GM21390 (cell line): Measurements from ENCODE around the gene CCL11.

Experiments used
- ATAC-seq: cut with Tn5 transposase; IDR thresholded peaks from one replicate; pipeline ENCODE4 v1.9.1; 2021; ENCODE audit not compliant: unreplicated experiment

CCL11 gene

DNA sequence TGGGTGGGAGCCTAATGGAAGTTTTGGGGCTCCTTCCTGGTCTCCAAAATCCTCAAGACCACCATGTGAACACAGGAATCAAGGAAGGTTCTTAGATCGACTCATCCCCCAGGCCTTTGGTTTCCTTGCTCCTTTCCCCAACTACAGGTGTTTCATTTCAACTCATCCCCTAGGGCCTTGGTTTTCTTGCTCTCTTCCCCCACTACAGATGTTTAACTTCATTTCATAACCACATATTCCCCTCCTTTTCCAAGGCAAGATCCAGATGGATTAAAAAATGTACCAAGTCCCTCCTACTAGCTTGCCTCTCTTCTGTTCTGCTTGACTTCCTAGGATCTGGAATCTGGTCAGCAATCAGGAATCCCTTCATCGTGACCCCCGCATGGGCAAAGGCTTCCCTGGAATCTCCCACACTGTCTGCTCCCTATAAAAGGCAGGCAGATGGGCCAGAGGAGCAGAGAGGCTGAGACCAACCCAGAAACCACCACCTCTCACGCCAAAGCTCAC lies at the start of gene CCL11:
Gene CCL11 (plus strand): TSS at position 457 of the 507 bp plus-strand sequence. CDS start 67 bp downstream, outside the sequence.
- ATAC-seq, result no peak

DNA sequence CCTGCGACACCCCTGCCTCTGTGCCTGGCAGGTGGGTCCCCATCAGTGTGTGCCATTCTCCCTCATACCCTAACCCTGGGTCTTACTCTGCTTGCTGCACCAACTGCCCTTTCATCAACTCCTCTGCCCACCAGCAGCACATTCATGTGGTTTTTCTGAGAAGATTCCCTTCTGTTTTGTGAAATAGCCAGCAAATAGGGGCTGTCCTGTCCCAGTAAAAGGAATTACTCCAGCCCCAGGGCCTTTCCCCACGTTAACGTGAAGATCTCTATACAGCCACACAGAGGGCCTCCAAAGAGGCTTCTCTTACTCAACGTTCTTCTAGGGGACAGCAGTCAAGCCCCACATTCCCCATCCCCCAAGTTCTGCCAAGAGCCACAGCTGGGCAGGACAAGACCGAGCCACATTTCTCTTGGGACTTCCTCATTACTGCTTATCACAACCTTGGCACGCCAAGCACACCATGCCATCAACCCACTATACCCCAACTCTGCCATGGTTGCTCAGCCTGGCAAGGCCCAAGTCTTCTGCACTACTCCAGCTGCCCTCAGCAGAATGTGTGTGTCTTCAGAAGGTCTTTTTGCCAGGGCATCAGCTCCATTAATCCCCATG lies 49.2 kb upstream of the CCL11 start:
- no peak for ATAC-seq

DNA sequence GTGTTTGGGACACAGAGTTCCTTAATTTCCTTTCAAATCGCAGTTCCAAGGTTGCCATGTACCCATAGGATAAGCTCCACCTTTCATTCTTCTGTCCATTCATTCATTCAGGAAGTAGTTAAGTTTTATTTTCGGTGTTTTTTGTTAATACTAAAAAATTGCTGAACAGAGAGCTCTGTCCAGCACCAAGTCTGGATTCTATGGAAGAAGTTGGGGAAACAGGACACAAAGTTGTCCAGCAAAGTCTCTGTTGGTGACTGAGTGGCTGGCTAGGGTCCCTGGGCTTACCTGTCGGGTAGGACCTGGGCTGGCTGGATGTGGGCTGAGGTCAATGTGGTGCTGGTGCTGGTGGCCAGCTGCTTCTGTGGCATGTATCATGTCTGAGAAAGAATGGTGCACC lies 48.1 kb upstream of the CCL11 start:
- ATAC-seq, result no peak

DNA sequence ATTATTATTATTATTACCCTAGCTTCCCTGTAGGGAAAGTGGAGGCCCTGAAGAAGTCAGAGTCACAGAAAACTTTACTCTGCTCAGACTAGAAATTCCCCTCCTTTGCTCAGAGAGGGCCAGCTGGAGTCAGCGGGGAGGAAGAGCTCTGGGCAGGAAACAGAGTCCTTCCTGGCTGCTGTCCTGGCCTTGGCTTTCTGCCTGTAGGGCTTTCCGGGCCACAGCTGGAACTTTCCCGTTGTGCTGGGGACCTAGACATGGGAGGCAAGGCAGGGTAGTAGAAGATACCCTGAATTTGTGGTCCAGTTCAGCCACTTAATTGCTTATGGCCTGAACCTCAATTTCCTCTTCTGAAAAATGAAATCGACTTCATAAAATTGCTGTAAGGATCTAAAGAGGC lies 44.5 kb upstream of the CCL11 start:
- ATAC-seq, result no peak

DNA sequence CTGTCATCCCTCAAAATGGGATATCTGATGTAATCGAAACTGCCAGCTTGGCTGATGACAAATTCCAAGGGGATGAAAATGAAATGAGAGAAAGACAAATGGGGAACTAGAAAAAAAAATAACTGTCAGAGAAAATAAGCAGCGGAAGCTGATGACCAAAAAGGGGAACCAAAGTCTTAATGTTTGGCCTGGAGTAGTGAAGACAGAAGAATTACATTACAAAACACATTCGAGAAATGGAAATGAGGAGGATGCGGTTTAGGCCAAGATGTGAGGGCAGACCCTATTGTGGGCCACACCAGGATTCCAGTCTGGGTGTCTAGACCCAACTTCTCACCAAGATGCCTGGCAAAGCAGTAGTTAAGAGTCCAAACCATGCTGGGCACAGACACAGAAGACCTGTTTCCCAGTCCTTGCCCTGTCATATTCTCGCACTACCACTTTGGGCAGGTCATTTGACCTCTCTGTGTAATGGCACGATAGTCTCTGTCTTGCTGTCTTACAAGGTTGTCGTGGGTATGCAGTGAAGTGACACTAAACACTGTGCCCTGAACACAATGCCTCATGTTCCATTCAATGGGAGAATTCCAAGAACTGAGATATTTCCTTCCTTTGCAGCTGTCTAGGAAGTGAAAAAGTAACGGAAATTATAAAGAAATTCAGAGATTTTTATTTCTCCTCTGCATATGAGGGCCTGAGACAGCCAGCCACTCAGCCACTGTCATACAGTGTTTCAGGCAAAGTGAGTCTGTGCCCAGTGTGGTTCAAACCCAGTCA lies 42.8 kb upstream of the CCL11 start:
- no peak for ATAC-seq

DNA sequence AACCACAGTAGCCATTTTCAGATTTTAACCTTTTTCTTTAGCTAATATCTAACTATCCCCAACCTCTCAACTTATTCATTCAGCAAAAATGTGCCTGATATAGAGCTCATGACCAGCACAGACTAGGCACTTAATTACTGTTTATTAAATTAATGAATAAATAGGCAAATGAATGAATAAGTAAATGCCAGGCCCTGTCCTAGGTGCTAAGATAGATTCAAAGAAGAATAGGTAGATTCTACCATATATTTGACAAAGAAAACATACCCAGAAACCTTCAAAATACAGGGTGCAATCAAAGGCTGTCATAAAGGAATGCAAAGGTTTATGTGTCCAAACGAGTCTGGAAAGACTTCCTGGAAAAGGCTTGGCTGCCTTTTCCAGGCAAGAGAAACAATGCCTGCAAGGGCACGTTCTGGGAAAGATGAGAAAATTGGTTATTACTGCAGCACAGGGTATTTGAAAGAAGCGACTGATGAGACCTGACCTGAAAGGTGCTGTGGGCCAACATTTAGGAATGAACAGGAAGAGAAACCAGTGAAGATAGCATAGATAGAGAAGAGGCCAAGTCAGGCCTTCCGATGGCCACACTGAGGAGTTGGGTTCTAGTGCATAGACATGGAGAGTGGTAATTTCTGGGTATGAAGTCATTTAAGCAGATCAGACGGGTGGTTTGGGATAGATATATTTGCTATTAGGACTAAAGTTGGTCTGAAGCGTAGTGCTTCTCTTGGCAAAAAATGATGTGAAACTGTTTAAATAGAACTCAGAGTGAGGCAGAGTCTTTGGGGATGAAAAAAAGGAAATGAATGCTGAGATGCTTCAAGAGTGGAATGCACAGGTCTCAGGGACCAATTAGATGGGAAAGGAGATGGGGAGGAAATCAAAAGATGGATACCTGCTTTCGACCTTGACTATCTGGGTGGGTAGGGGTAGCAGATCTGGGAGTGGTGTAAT lies 41.9 kb upstream of the CCL11 start:
- ATAC-seq, result no peak

DNA sequence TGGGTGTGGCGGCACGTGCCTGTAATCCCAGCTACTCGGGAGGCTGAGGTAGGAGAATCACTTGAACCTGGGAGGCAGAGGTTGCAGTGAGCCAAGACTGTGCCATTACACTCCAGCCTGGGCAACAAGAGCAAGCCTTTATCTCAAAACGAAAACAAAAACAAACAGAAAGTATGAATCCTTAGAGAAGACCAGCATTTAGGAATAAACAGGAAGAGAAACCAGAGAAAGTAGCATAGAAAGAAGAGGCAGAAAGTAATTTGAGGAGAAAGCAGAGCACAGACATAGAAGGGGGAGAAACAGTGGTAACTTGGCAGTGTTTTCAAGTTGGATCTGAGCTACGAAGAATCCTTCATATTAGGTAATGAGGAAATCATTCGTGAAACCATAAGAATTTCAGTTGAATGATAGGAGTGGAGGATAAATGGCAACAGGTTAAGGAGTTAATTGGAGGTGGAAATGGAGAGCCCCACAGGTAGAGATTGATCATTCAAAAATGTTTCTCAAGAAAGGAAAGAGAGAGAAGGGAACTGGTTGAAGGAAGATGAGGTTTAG lies 40.1 kb upstream of the CCL11 start:
- ATAC-seq, result no peak

DNA sequence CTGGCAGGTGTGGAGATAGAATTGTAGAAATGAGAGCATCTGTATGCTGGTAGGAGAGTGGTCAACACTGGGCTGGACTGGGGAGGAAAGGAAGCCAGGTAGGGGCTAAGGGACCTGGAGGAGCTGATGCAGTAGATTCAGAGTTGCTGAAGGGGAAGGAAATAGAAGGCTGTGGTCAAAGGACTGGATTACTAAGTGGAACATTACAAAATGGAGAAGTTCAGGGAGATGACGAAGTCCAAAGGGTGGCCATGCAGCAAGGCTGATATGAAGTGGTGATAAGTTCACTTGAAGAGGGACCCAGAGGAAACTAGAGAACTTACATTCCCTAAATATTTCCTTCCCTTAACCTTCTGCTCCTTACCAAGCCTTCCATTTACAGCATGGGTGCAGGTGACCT lies 39.1 kb upstream of the CCL11 start:
- ATAC-seq, result no peak

DNA sequence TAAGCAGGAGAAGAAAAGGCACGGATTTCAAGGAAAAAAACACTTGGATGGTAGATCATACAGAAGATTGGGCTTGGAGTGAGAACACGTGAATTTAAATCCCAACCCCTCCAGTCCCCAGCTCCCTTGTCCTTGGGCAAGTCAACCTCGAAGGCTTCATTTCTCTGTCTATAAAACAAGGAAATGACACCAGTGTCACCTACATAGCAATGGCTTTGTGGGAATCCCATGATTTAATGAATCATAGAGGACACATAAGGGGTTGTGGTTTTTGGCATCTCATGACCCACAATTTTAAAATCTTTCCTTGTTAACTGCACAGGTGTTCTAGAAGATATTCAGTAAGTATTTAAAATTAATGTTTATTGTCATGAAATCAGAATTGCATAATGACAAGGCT lies 38.7 kb upstream of the CCL11 start:
- no peak for ATAC-seq

DNA sequence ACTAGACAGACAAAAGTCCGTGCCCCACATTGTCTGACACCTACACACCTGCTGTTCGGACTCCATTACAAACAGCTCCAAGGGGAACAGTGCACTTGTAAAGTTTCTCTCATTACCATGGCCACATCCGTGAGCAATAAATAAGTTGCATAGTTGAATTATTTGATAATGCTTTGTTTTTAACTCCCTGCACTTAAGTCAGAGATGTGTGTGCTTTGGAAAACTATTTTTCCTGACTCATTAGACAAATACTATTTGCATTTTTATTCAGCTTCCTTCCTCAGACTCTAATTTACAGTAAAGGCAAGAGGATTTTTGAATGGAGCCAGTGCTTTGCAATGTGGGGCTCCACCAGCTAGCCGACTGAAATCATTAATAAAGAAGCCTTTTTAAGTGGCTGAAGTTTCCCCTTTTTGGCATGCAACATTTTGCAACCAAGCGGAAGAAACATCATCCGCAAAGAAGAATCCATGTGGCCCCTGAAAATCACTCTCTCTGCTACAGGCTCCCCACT lies 37.0 kb upstream of the CCL11 start:
- ATAC-seq, result no peak

DNA sequence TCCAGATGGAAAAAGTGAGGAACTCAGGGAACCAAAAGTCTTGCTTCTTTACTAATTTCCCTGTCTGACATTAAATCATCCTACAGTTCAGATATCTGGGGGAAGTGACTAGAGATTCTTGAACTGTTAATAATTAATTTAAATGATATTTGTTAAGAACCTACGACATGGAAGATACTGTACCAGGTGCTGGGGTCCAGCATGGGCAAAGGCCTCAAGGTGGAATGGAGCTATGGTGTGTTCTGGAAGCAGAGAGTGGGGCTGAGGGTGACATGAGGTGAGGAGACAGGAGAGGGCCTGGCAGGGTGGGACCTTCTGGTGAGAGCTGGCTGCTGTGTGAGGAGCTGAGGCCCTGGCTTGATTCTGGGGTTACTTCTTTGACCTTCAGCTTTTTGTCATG lies 36.5 kb upstream of the CCL11 start:
- no peak for ATAC-seq

DNA sequence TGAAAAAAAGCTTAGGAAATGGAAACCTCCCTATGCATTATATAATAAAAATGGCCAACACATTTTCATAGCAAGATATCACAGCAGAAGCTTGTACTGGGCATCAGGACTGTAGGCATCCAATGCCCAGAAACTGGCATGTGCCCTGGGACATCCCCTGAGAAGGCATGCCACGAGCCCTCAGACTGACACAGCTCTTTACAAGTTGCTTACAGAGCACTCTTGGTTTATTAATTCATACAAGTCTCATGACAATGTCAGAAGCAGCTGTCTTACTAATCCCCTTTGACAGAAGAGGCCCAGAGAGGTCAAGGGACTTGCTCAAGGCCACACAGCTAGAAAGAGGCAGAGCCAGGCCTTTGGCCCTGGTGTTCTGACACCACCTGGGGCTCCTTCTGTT lies 36.1 kb upstream of the CCL11 start:
- ATAC-seq, result no peak

DNA sequence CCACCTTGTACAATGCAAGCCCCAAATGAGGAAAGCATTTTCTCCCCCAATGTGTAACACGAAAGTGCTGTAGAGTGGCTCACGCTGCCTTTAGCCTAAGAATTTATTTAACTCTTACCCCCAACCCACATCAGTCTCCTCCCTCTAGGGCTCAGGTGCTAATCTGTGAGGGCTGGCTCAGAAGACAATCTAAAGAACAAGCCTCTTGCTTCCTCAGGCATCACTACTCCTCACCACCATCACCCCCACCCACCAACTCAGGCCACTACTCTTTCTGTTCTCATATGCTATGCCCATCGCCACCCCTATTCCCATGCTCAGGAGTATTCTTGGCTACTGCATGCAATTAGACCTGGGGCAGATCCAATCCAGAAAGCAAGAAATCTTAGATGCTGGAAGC lies 34.4 kb upstream of the CCL11 start:
- no peak for ATAC-seq

DNA sequence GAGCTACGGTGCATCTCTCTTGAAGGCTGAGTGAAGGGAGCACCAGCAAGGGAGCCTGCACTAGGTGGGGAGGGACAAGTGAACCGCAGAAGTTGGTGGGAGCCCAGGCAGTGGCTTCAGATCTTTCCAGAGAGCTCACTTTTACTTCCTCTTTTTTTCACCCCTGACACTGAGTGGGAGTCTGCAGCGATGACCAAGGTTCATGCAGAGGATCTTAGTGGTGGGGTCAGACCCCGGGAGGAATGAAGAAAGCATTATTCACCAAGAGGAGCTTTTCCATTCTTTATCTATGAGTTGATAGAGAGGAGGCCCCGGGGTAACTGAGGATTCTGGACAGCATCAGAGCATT lies 33.5 kb upstream of the CCL11 start:
- no peak for ATAC-seq

DNA sequence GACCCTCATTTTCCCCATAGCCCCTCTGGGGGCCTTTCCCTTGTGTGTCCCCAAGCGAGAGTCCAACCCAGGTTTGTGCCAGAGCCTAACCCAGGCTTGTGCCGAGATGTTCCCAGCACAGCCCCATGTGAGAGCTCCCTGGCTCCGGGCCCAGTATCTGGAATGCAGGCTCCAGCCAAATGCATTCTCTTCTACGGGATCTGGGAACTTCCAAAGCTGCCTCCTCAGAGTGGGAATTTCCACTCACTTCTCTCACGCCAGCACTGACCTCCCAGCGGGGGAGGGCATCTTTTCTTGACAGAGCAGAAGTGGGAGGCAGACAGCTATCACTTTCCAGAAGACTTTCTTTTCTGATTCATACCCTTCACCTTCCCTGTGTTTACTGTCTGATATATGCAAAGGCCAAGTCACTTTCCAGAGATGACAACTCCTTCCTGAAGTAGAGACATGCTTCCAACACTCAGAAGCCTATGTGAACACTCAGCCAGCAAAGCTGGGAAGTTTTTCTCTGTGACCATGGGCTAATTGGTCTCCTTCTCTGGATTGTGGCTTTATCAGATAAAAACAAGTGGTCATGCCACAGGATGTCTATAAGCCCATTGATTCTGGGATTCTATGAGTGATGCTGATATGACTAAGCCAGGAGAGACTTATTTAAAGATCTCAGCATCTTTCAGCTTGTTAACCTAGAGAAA lies 33.0 kb upstream of the CCL11 start:
- no peak for ATAC-seq

DNA sequence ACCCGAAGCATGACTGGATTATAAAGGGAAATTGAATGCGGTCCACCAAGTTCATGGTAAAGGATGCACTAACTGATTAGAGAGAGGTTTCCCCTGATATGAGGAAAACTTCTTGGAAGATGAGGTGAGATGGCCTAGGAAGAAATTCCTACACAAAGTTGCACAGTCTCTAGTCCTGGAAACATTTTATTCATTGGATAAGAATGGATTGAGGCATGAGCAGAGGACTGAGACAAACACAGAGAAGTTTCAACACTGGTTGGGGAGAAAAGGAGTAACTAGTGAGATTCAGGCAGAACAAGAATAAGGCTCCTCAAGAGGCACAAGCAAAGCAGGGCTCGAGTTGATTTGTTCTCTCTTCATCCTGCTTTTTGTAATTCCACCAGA lies 32.4 kb upstream of the CCL11 start:
- no peak for ATAC-seq

DNA sequence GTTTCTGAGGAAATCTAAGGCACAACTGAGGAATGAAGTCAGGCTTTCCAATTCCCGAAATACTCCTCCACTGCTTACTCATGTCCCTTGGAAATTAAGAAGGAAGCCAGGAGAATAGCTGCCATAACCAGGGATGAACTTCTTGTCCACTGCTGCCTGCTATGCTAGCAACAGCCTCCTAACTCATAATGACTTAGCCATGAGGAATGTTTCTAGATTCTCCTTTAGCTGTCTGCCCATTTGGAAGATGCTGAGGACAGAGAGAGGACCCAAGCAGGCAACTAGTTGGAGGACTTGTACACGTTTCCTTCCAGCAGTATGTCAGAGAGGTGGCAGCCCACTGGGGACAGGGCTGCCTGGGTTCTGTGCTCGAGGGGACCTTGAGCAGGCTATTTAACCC lies 31.4 kb upstream of the CCL11 start:
- ATAC-seq, result no peak

DNA sequence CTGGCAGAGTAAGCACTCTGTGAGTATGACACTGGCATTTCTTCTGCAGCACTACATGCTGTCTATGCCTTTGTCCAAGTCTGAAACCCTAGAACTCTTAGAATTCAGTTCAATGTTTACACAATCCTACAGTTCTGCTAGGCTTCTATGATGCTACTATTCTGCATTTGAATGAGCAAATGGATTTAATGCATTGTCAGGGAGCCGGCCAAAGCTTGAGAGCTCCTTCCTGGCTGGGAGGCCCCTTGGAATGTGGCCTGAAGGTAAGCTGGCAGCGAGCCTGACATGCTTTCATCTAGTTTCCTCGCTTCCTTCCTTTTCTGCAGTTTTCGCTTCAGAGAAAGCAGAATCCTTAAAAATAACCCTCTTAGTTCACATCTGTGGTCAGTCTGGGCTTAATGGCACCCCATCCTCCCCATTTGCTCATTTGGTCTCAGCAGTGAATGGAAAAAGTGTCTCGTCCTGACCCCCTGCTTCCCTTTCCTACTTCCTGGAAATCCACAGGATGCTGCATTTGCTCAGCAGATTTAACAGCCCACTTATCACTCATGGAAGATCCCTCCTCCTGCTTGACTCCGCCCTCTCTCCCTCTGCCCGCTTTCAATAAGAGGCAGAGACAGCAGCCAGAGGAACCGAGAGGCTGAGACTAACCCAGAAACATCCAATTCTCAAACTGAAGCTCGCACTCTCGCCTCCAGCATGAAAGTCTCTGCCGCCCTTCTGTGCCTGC lies 30.7 kb upstream of the CCL11 start, which contains the start of gene CCL2:
Gene CCL2 (plus strand): TSS at position 635 of the 730 bp plus-strand sequence. CDS start 65 bp downstream, at position 700.
- ATAC-seq, result no peak

DNA sequence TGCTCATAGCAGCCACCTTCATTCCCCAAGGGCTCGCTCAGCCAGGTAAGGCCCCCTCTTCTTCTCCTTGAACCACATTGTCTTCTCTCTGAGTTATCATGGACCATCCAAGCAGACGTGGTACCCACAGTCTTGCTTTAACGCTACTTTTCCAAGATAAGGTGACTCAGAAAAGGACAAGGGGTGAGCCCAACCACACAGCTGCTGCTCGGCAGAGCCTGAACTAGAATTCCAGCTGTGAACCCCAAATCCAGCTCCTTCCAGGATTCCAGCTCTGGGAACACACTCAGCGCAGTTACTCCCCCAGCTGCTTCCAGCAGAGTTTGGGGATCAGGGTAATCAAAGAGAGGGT lies 30.2 kb upstream of the CCL11 start:
- ATAC-seq, result no peak

DNA sequence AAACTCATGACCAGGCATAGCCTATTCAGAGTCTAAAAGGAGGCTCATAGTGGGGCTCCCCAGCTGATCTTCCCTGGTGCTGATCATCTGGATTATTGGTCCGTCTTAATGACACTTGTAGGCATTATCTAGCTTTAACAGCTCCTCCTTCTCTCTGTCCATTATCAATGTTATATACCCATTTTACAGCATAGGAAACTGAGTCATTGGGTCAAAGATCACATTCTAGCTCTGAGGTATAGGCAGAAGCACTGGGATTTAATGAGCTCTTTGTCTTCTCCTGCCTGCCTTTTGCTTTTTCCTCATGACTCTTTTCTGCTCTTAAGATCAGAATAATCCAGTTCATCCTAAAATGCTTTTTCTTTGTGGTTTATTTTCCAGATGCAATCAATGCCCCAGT lies 29.7 kb upstream of the CCL11 start:
- ATAC-seq, result no peak
